SK-N-MC (cell line): ENCODE data around the gene KDM7A.

Experiments used
- EZH2 ChIP-seq: fragments of 200-600 bp; sonication (generic); IDR thresholded peaks from one replicate; pipeline ENCODE4 v1.6.1; 2017; ENCODE audit warnings: antibody characterized with exemption
- FOXP2 ChIP-seq: optimal IDR thresholded peaks from 2 replicates; pipeline ENCODE3; 2011; ENCODE audit warnings: mild to moderate bottlenecking, moderate library complexity; ENCODE audit not compliant: insufficient read depth; ENCODE audit errors: extremely low read length, control extremely low read depth
- POLR2AphosphoS5 ChIP-seq: IDR thresholded peaks from 2 replicates; pipeline ENCODE4 v1.6.1; 2012; ENCODE audit warnings: mild to moderate bottlenecking, low read depth, low read length, borderline replicate concordance

DNA sequence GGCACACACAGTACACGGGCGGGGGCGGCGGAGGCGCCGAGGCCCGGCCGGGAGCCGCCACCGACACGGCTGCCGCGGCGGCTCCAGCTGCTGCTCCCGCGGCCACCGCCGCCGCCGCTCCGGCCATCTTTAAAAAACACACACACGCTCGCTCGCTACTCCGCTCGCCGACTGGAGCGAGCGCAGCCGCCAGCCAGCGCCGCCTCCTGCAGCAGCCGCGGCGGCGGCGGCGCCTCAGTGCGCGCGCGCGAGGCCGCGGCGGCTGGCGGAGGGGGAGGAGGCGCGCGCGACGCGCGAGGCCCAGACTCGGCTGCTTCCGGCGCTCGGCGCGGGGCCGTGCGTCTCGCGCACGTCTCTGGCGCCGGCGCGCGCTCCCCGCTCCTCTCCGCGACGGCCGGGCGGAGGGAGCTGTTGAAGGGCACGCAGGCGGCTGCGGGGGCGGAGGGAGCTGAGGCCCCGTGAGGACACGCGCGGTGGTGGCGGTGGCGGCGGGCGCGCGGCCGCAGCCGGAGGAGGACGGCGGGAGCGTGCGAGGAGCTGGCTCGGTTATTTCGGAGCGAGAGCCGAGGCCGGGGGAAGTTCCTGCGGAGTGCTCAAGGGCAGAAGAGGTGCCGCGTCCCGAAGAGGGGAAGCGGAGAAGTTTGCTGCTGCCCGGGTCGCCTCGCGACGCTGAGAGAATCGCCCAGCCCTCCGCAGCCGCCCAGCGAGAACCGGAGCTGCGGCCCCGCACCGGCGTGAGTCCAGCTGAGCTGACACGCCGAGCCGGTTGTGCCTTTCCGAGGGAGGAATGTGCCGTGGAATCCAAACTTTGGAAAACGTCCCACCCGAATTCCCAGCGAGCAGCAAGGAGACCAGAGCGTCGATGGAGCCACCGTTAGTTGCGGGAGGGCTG is at the start of gene KDM7A:
- TF ChIP-seq EZH2 (no peak), POLR2AphosphoS5 (peak; percentile 7; the same call in 1 of the 2 replicates), FOXP2 (no peak)
